Transverse colon (tissue), 4 donors: Measurements from ENCODE around the gene C10orf95. TPM values are rescaled to one million over a fixed set of nuclear protein-coding genes. Genes with fewer than 3 reads are reported as not detected.

Source experiments
- DNase-seq: peaks from one replicate; pipeline ENCODE4 v3.0.0-alpha.2; 2019
- H3K27ac ChIP-seq, 4 donors: fragments of 200-600 bp; sonication (generic); 2 replicates each; pipeline ENCODE4 v1.5.1; 2016 to 2018; ENCODE audit warnings: inconsistent platforms in 4 of 4
- H3K27me3 ChIP-seq: fragments of 200-600 bp; sonication (generic); 2 replicates; pipeline ENCODE4 v1.5.1; 2017; ENCODE audit warnings: inconsistent platforms
- H3K36me3 ChIP-seq, 4 donors: fragments of 200-600 bp; sonication (generic); 2 replicates each; pipeline ENCODE4 v1.5.1; 2017 to 2019; ENCODE audit warnings: inconsistent platforms in 4 of 4
- H3K4me1 ChIP-seq, 4 donors: fragments of 200-600 bp; sonication (generic); 2 replicates each; pipeline ENCODE4 v1.5.1; 2017 to 2020; ENCODE audit warnings: inconsistent platforms in 4 of 4
- H3K4me3 ChIP-seq, 4 donors: fragments of 200-600 bp; sonication (generic); 1 replicate in 1 of 4; 2 replicates in 3 of 4; pipeline versions ENCODE4 v1.5.1 to v1.6.1; 2017 to 2019; ENCODE audit warnings: inconsistent platforms in 4 of 4
- H3K9me3 ChIP-seq, 2 donors: fragments of 200-600 bp; sonication (generic); 2 replicates each; pipeline ENCODE4 v1.5.1; 2017 to 2019; ENCODE audit warnings: inconsistent platforms in 2 of 2
- EP300 ChIP-seq: sonication (generic); formaldehyde crosslinking; IDR thresholded peaks from one replicate; pipeline ENCODE4 v1.6.1; 2017; ENCODE audit warnings: antibody characterized with exemption, low read depth
- POLR2A ChIP-seq: fragments of 450-650 bp; IDR thresholded peaks from one replicate; pipeline ENCODE4 v1.6.1; 2016; ENCODE audit warnings: antibody characterized with exemption, mild to moderate bottlenecking, moderate library complexity
- POLR2AphosphoS5 ChIP-seq, 3 donors: sonication (generic); formaldehyde crosslinking; IDR thresholded peaks; one replicate each; pipeline ENCODE4 v1.6.1; 2016; ENCODE audit warnings: antibody characterized with exemption in 3 of 3
- WGBS, 2 donors: methylation state at CpG; one replicate each; pipeline ENCODE4 v1.1.5; 2018; ENCODE audit warnings: low coverage in 1 of 2; 5-methylcytosine and 5-hydroxymethylcytosine counted together
- in situ Hi-C, 4 donors: fragments of 200-750 bp; cut with MboI; loops; one replicate each; pipeline versions ENCODE4 v1.15.0 to v1.15.1; 2017; ENCODE audit warnings: low sequenced_read_pairs in 3 of 4, low pct_ligation_motif_present in 1 of 4, low pct_unique_long_range_greater_than_20kb in 1 of 4
- intact Hi-C: fragments of 100-400 bp; cut with DNase I; formaldehyde crosslinking; loops from one replicate; pipeline ENCODE4 v1.15.1; 2023; ENCODE audit warnings: low total_unique reads
- total RNA-seq, 4 donors: library from RNA; depleted of rRNA; stranded (reverse); fragments of >200 nt; gene quantifications; one replicate each; pipeline ENCODE4 v1.1.0, GENCODE V29; 2016
- TF ChIP-seq, protein P1 (sequence below), 5 experiments: fragments of 200-600 bp in 3 of 5; fragments of 450-650 bp in 2 of 5; sonication (generic) in 3 of 5; IDR thresholded peaks; 1 replicate in 2 of 5; 2 replicates in 3 of 5; pipeline ENCODE4 v1.5.1; 2016 to 2017; ENCODE audit warnings: antibody characterized with exemption in 5 of 5, inconsistent platforms in 3 of 5, mild to moderate bottlenecking in 2 of 5, moderate library complexity in 1 of 5

Gene C10orf95
- total RNA-seq, 4 donors from 2014 or later, result 0.48 to 34.4 (median 1.1) TPM

DNA sequence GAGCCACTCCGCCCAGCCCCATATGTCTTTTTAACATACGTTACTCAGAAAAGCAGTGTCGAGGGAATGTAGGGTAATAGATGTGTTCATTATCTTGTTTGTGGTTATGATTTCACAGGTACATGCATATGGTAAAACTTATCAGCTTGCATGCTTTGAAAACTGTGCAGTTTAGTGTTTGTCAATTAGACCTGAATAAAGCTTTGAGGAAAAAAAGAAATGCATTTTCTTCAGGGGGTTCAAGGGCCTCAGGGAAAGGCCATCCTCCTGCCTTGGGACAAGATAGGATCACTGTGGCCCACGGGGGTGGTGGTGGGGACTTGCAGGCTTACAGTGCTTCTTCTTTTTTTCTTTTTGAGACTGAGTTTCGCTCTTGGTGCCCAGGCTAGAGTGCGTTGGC is 16.0 kb upstream of the C10orf95 start:
- no peak for DNase-seq
- TF ChIP-seq POLR2A (no peak), EP300 (no peak), POLR2AphosphoS5 (IDR thresholded peaks at IDR 0.05) (no peak)
- TF ChIP-seq, protein P1, sequence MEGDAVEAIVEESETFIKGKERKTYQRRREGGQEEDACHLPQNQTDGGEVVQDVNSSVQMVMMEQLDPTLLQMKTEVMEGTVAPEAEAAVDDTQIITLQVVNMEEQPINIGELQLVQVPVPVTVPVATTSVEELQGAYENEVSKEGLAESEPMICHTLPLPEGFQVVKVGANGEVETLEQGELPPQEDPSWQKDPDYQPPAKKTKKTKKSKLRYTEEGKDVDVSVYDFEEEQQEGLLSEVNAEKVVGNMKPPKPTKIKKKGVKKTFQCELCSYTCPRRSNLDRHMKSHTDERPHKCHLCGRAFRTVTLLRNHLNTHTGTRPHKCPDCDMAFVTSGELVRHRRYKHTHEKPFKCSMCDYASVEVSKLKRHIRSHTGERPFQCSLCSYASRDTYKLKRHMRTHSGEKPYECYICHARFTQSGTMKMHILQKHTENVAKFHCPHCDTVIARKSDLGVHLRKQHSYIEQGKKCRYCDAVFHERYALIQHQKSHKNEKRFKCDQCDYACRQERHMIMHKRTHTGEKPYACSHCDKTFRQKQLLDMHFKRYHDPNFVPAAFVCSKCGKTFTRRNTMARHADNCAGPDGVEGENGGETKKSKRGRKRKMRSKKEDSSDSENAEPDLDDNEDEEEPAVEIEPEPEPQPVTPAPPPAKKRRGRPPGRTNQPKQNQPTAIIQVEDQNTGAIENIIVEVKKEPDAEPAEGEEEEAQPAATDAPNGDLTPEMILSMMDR (IDR thresholded peaks at IDR 0.05), result no peak
- no peaks in the 10 kb centered on the region for H3K27me3 ChIP-seq
- intact Hi-C loops (no loop called here), in situ Hi-C loops (no loop called here)
- WGBS, 2 donors, result 79 to 80% methylated on average over 5 to 6 of the region's 6 CpGs
- no peak overlapping the region for H3K4me3 ChIP-seq
- H3K36me3 ChIP-seq, result no peaks in the 10 kb centered on the region
- H3K27ac ChIP-seq, result peak overlapping the region in 3 of 4 donors; percentile 57 to 74 (median 67)
- H3K4me1 ChIP-seq, result peaks cover 0 to 25% (median 9%) of the 10 kb centered on the region in 4 donors
- no peaks in the 10 kb centered on the region for H3K9me3 ChIP-seq

DNA sequence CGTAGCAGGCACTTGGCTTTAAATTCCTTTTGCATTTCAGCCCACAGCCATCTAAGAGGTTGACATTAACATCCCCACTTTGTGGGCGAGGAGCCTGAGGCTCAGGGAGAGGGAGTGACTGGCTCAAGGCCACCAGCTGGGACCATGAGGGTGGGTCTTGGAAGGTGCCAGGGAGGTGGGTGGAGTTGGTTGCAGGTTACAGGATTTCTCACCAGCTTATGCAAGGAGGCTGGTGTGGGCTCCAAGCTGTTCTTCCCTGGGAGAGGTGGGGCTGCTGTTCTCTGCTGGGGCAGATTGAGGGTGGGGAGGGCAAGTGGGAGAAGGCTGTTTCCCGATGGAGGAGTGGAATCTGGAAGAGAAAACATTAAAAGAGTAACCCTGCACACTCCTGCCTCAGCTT is 14.1 kb upstream of the C10orf95 start:
- Histone ChIP-seq H3K27ac (no peak overlapping the region), H3K9me3 (no peaks in the 10 kb centered on the region), H3K4me3 (no peak overlapping the region), H3K36me3 (no peaks in the 10 kb centered on the region), H3K27me3 (no peaks in the 10 kb centered on the region), H3K4me1 (peaks cover 11 to 40% (median 21%) of the 10 kb centered on the region in 4 donors)
- WGBS, 2 donors, result 58 to 80% methylated on average over 1 to 3 of the region's 3 CpGs
- in situ Hi-C loops, result no loop called here
- intact Hi-C loops, result no loop called here
- TF ChIP-seq POLR2AphosphoS5 (IDR thresholded peaks at IDR 0.05), result no peak
- no peak for TF ChIP-seq EP300
- TF ChIP-seq POLR2A, result no peak
- TF ChIP-seq, protein P1 (IDR thresholded peaks at IDR 0.05), result no peak
- no peak for DNase-seq

DNA sequence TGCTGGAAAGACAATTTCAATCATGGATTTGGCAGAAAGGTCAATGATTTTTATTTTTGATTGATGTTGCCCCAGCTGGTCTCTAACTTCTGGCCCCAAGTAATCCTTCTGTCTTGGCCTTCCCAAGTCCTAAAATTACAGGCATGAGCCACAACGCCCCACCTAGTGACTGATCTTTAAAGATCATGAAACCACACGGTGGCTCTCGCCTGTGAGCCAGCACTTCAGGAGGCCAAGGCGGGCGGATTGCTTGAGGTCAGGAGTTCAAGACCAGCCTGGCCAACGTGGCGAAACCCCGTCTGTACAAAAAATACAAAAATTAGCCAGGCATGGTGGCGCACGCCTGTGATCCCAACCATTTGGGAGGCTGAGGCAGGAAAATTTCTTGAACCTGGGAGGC is 12.6 kb upstream of the C10orf95 start:
- Histone ChIP-seq H3K4me3 (no peak overlapping the region), H3K27ac (no peak overlapping the region), H3K36me3 (no peaks in the 10 kb centered on the region), H3K9me3 (no peaks in the 10 kb centered on the region), H3K4me1 (peaks cover 11 to 40% (median 21%) of the 10 kb centered on the region in 4 donors), H3K27me3 (no peaks in the 10 kb centered on the region)
- in situ Hi-C loops (no loop called here), intact Hi-C loops (no loop called here)
- WGBS, 2 donors, result 54 to 80% methylated on average over 5 to 10 of the region's 10 CpGs
- DNase-seq, result no peak
- TF ChIP-seq POLR2A, result no peak
- TF ChIP-seq EP300, result no peak
- no peak for TF ChIP-seq POLR2AphosphoS5 (IDR thresholded peaks at IDR 0.05)
- TF ChIP-seq, protein P1 (IDR thresholded peaks at IDR 0.05), result no peak

DNA sequence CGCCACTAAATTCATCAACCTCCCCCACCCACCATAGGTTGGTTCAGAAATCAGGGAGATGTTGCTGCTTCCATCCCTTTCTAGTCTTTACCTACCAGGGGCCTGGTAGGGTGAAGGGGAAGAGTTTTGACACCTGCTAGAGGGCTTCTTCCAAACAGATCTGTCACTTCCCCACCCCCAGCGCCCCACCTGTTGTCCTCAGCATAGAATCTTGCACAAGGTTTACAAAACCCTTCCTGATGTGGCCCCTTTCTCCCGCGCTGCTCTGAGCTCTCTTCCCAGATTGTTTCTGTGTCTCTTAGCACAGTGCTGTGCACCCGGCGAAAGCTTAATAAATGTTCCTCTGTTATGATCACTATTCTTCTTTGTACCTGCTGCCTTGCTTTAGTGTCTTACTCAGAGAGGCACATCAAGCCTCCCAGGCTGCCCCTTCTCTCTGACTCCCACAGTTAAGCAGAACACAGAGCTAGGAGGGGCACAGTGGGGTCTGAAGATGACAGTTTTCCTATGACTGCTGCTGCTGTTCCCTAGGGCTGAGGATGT is 11.2 kb upstream of the C10orf95 start:
- peak overlapping the region in 1 of 4 donors; percentile 34 for H3K4me3 ChIP-seq
- no peaks in the 10 kb centered on the region for H3K27me3 ChIP-seq
- H3K36me3 ChIP-seq, result no peaks in the 10 kb centered on the region
- TF ChIP-seq POLR2AphosphoS5 (IDR thresholded peaks at IDR 0.05), result no peak
- TF ChIP-seq, protein P1 (IDR thresholded peaks at IDR 0.05), result no peak
- intact Hi-C loops (no loop called here), in situ Hi-C loops (no loop called here)
- peak overlapping the region in 2 of 4 donors; percentile 1 to 24 for H3K27ac ChIP-seq
- peaks cover 11 to 32% (median 21%) of the 10 kb centered on the region in 4 donors for H3K4me1 ChIP-seq
- WGBS, 2 donors, result 60 to 66% methylated on average over 1 to 6 of the region's 6 CpGs
- no peak for DNase-seq
- no peaks in the 10 kb centered on the region for H3K9me3 ChIP-seq
